K562 (cell line): ENCODE results near the gene SAMD14. TPM values are rescaled to one million over a fixed set of nuclear protein-coding genes. Genes with fewer than 3 reads are reported as not detected.

Experiments used
- ATAC-seq: fragments of 200-7000 bp; cut with Tn5 transposase; 3 replicates; pipeline ENCODE4 v1.9.1; 2020; ENCODE audit warnings: moderate library complexity
- BruUV-seq: library from RNA; stranded (reverse); fragments of 400-500 nt; replicated peaks from 2 replicates; lab custom pipeline; 2021; lab: Mats Ljungman, UMichigan
- CTCF ChIA-PET: fragments of 300-600 bp; formaldehyde crosslinking; extraction: SDS; loops from one replicate; lab custom pipeline; 2021; ENCODE audit warnings: low intra/inter-chr PET ratio; lab: Yijun Ruan, JAX
- POLR2A ChIA-PET: fragments of 300-600, 350-650 bp; sonication (Branson Sonifier 250); formaldehyde crosslinking; extraction: SDS; loops from one replicate; lab custom pipeline; 2021; ENCODE audit warnings: antibody characterized with exemption, inconsistent platforms; lab: Yijun Ruan, JAX
- DNase-seq, 4 experiments: peaks; one replicate each; pipeline versions ENCODE4 v3.0.0 to v3.0.0-alpha.2; 2011 to 2018; ENCODE audit warnings: low spot score in 3 of 4, mixed read lengths in 3 of 4; ENCODE audit errors: extremely low read depth in 1 of 4
- FAIRE-seq: peaks from 2 replicates; lab custom pipeline; 2011; peaks lifted over from hg19 to GRCh38; lab: Jason Lieb, UNC
- H2AFZ ChIP-seq: 2 replicates; pipeline ENCODE4 v1.6.0; 2011; ENCODE audit warnings: low read depth, low read length, control low read depth, inconsistent platforms
- H3K27ac ChIP-seq: fragments of 200-600 bp; 3 replicates; pipeline ENCODE4 v1.8.0; 2011; ENCODE audit warnings: low read depth, mild to moderate bottlenecking, control low read depth, inconsistent platforms, low read length, moderate library complexity, mixed read lengths; ENCODE audit errors: extremely low read depth
- H3K27me3 ChIP-seq, 2 experiments: fragments of 300-600 bp in 1 of 2; 2 replicates in 1 of 2; 3 replicates in 1 of 2; pipeline versions ENCODE4 v1.6.0 to v1.8.0; 2011; ENCODE audit warnings: inconsistent platforms in 2 of 2, low read length in 2 of 2, mild to moderate bottlenecking in 1 of 2, mixed read lengths in 1 of 2, moderate library complexity in 1 of 2; ENCODE audit not compliant: control insufficient read depth in 2 of 2, insufficient read depth in 2 of 2
- H3K36me3 ChIP-seq: fragments of 300-600 bp; 3 replicates; pipeline ENCODE4 v1.8.0; 2011; ENCODE audit warnings: mild to moderate bottlenecking, low read length, inconsistent platforms; ENCODE audit not compliant: control insufficient read depth, insufficient read depth
- H3K4me1 ChIP-seq, 2 experiments: fragments of 200-600 bp in 1 of 2; replicated peaks in 1 of 2; 2 replicates in 1 of 2; 3 replicates in 1 of 2; pipeline versions ENCODE4 v1.5.1 to v1.8.0; 2011; ENCODE audit warnings: inconsistent platforms in 2 of 2, low read length in 2 of 2, mild to moderate bottlenecking in 1 of 2, mixed read lengths in 1 of 2, moderate library complexity in 1 of 2; ENCODE audit not compliant: control insufficient read depth in 2 of 2, insufficient read depth in 2 of 2
- H3K4me2 ChIP-seq: 2 replicates; pipeline ENCODE4 v1.6.1; 2011; ENCODE audit warnings: low read length, control low read depth, inconsistent platforms, mixed read lengths; ENCODE audit not compliant: insufficient read depth
- H3K4me3 ChIP-seq: fragments of 200-600 bp; sonication (generic), shearing (Covaris generic); 2 replicates; pipeline ENCODE4 v1.5.1; 2016; ENCODE audit warnings: control low read depth, inconsistent platforms
- H3K79me2 ChIP-seq: fragments of 200-600 bp; 3 replicates; pipeline ENCODE4 v1.8.0; 2011; ENCODE audit warnings: low read length, inconsistent platforms; ENCODE audit not compliant: control insufficient read depth, insufficient read depth
- H3K9ac ChIP-seq, 2 experiments: 2 replicates each; pipeline versions ENCODE4 v1.6.0 to v1.6.1; 2011; ENCODE audit warnings: low read depth in 2 of 2, low read length in 2 of 2, control low read depth in 1 of 2, inconsistent platforms in 1 of 2, mild to moderate bottlenecking in 1 of 2, mixed read lengths in 1 of 2; ENCODE audit not compliant: insufficient read depth in 1 of 2
- H3K9me1 ChIP-seq: one replicate; pipeline ENCODE4 v1.6.0; 2011; ENCODE audit warnings: inconsistent platforms, mild to moderate bottlenecking, low read length, moderate library complexity; ENCODE audit not compliant: control insufficient read depth, insufficient read depth
- H3K9me3 ChIP-seq: replicated peaks from 2 replicates; pipeline ENCODE4 v1.5.1; 2011; ENCODE audit warnings: low read depth, low read length, inconsistent platforms; ENCODE audit not compliant: control insufficient read depth, insufficient read depth
- H4K20me1 ChIP-seq: replicated peaks from 2 replicates; pipeline ENCODE4 v1.6.1; 2011; ENCODE audit warnings: low read length, inconsistent platforms, mixed read lengths; ENCODE audit not compliant: control insufficient read depth, insufficient read depth
- DDX20 ChIP-seq: fragments of 450-650 bp; IDR thresholded peaks from 2 replicates; pipeline ENCODE4 v1.6.1; 2016; ENCODE audit warnings: missing genetic modification characterization, low read depth, mild to moderate bottlenecking, missing compliant biosample characterization, moderate library complexity
- ZBTB49 ChIP-seq: sonication (generic); formaldehyde crosslinking; IDR thresholded peaks from 2 replicates; pipeline ENCODE4 v1.8.0; 2022; ENCODE audit warnings: missing genetic modification reagents, mild to moderate bottlenecking, borderline replicate concordance
- WGBS: fragments of 100-300 bp; shearing (Covaris generic); methylation state at CpG from one replicate; pipeline ENCODE4 v1.1.6; 2016; ENCODE audit warnings: low coverage, mixed read lengths; ENCODE audit not compliant: insufficient coverage; ENCODE audit errors: missing lambda C conversion rate; 5-methylcytosine and 5-hydroxymethylcytosine counted together
- in situ Hi-C: fragments of 300-500 bp; cut with MboI; formaldehyde crosslinking; loops from 4 replicates; pipeline ENCODE4 v1.15.0; 2018; ENCODE audit warnings: inconsistent platforms, mixed read lengths
- intact Hi-C: fragments of 100-400 bp; cut with micrococcal nuclease; formaldehyde crosslinking; loops from 2 replicates; pipeline ENCODE4 v1.14.2; 2022
- polyA plus RNA-seq, 8 experiments: library from polyadenylated mRNA; depleted of rRNA in 4 of 8; stranded (reverse) in 5 of 8; unstranded in 3 of 8; fragments of >200 nt; fragmentation: Nextera tagmentation in 2 of 8; fragmentation: Illumina TruSeq in 1 of 8; extraction: Ambion mirVana in 2 of 8; extraction: Trizol in 1 of 8; gene quantifications; 2 replicates each; pipeline versions ENCODE4 v1.2.1 to v1.2.3, GENCODE V29; 2011 to 2014; ENCODE audit warnings: inconsistent platforms in 1 of 8, missing spikeins in 1 of 8
- total RNA-seq, 7 experiments: library from RNA; depleted of rRNA in 6 of 7; stranded (reverse); fragments of >200 nt in 6 of 7; fragmentation: Illumina TruSeq in 2 of 7; extraction: Trizol in 2 of 7; gene quantifications; 2 replicates each; pipeline versions ENCODE4 v1.2.1 to v1.2.3, GENCODE V29; 2011 to 2021; ENCODE audit warnings: low replicate concordance in 1 of 7
- TF ChIP-seq, protein P1 (sequence below), 3 experiments: fragments of 200-800 bp in 1 of 3; sonication (Bioruptor generic) in 1 of 3; sonication (generic) in 1 of 3; formaldehyde crosslinking in 1 of 3; IDR thresholded peaks; 2 replicates each; pipeline versions ENCODE4 v1.6.1 to v1.8.0; 2016 to 2022; ENCODE audit warnings: mild to moderate bottlenecking in 2 of 3, missing compliant biosample characterization in 2 of 3, missing genetic modification characterization in 2 of 3, missing genetic modification reagents in 1 of 3
- TF ChIP-seq, protein P2 (sequence below): sonication (generic); formaldehyde crosslinking; IDR thresholded peaks from 2 replicates; pipeline ENCODE4 v1.8.0; 2022; ENCODE audit warnings: mild to moderate bottlenecking, missing genetic modification reagents, borderline replicate concordance

Gene SAMD14
- total and polyA plus RNA-seq, 9 of the 15 experiments (the other 6 are each of a cell fraction or from before 2014, with no cell fraction given) = 0.04 to 0.07 TPM; not detected in 7

DNA sequence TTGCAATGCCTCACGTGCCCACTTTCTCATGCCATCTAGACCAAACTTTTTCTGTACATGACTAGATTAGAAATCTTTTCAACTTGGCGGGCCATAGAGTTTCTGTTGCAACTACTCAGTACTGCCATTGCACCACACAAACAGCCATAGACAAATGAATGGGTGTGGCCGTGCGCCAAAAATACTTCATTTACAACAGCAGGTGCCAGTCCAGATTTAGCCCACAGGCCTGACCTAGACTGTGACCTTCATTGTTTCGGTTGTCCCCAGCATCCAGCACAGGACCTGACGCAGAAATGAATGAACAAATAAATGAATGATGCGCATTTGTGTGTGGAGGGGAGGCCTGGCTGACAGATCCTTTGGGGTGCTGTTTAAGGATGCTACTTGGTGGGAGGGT, 49.1 kb downstream of the SAMD14 start (continued):
- TF ChIP-seq, protein P1, sequence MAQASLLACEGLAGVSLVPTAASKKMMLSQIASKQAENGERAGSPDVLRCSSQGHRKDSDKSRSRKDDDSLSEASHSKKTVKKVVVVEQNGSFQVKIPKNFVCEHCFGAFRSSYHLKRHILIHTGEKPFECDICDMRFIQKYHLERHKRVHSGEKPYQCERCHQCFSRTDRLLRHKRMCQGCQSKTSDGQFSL (CRISPR knock-in tag; IDR thresholded peaks at IDR 0.05) = no peak
- TF ChIP-seq, protein P1 (tag; IDR thresholded peaks at IDR 0.05) = no peak
- no peak for TF ChIP-seq ZBTB49 (CRISPR knock-in tag)

- H3K9me3 ChIP-seq = no peaks in the 10 kb centered on the region
- no peaks in the 10 kb centered on the region for H3K9me1 ChIP-seq
- H4K20me1 ChIP-seq = peaks cover 6% of the 10 kb centered on the region; the same call in 1 of the 2 replicates
- H3K9ac ChIP-seq = no peak overlapping the region
- no peaks in the 10 kb centered on the region for H3K36me3 ChIP-seq
- FAIRE-seq = no peak
- H3K4me2 ChIP-seq = no peak overlapping the region
- peaks cover 8 to 24% of the 10 kb centered on the region in 2 experiments for H3K27me3 ChIP-seq
- WGBS = 19% methylated on average over 11 of the region's 11 CpGs
- intact Hi-C loops = loop anchor here (10.0 kb wide), 1 partner anchor 195 kb away; no protein-coding TSS in a partner anchor
- CTCF ChIA-PET = interaction anchor here (1.1 kb wide), 1 partner anchor 119 kb away, joined by 5 read pairs; no protein-coding TSS in a partner anchor
- H2AFZ ChIP-seq = no peak overlapping the region
- no peak overlapping the region for H3K4me3 ChIP-seq
- POLR2A ChIA-PET = no interaction called here
- no peak for TF ChIP-seq DDX20 (tag)
- TF ChIP-seq, protein P2, sequence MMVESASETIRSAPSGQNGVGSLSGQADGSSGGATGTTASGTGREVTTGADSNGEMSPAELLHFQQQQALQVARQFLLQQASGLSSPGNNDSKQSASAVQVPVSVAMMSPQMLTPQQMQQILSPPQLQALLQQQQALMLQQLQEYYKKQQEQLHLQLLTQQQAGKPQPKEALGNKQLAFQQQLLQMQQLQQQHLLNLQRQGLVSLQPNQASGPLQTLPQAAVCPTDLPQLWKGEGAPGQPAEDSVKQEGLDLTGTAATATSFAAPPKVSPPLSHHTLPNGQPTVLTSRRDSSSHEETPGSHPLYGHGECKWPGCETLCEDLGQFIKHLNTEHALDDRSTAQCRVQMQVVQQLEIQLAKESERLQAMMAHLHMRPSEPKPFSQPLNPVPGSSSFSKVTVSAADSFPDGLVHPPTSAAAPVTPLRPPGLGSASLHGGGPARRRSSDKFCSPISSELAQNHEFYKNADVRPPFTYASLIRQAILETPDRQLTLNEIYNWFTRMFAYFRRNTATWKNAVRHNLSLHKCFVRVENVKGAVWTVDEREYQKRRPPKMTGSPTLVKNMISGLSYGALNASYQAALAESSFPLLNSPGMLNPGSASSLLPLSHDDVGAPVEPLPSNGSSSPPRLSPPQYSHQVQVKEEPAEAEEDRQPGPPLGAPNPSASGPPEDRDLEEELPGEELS (CRISPR knock-in tag) = 0 out of 2 replicates have a peak, but pooled peaks have one; percentile 34
- no peak for ATAC-seq
- H3K27ac ChIP-seq = no peak overlapping the region
- peaks cover 0 to 18% of the 10 kb centered on the region in 2 experiments; a peak in 1 of 5 replicates for H3K4me1 ChIP-seq
- no TSS peak for BruUV-seq
- DNase-seq = no peak
- in situ Hi-C loops = no loop called here
- no peaks in the 10 kb centered on the region for H3K79me2 ChIP-seq
Measured at GRCh38 chr17:50080096-50080480, 49.9 kb downstream of the SAMD14 start.
